Measurements from ENCODE around the gene DOCK8.

DNA sequence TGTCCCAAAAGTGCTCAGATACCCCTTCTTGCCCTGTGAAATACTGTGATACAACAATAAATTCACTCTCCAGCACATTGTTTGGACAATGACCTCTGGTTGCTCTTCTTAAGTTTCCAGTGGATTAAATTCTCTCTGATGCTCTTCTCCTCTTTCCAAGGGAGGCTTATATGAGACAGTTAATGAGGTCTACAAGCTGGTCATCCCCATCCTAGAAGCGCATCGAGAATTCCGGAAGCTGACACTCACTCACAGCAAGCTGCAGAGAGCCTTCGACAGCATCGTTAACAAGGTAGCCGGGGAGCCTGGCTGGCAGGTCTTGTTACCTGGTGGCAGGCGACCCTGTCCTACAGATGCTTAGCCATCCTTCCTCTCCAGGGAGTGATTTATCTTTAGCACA is 226.5 kb downstream of the DOCK8 start:
- TF ChIP-seq, protein P1, sequence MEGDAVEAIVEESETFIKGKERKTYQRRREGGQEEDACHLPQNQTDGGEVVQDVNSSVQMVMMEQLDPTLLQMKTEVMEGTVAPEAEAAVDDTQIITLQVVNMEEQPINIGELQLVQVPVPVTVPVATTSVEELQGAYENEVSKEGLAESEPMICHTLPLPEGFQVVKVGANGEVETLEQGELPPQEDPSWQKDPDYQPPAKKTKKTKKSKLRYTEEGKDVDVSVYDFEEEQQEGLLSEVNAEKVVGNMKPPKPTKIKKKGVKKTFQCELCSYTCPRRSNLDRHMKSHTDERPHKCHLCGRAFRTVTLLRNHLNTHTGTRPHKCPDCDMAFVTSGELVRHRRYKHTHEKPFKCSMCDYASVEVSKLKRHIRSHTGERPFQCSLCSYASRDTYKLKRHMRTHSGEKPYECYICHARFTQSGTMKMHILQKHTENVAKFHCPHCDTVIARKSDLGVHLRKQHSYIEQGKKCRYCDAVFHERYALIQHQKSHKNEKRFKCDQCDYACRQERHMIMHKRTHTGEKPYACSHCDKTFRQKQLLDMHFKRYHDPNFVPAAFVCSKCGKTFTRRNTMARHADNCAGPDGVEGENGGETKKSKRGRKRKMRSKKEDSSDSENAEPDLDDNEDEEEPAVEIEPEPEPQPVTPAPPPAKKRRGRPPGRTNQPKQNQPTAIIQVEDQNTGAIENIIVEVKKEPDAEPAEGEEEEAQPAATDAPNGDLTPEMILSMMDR (IDR thresholded peaks at IDR 0.05): no peak
- TF ChIP-seq POLR2A (IDR thresholded peaks at IDR 0.05): no peak
